Stimulated activated CD8-positive, alpha-beta memory T cell treated with anti-CD3 and anti-CD28 coated beads, Interleukin-2, amount 100 ng/mL, for 1 hour (primary cell): Measurements from ENCODE around the gene MATK.

Source experiments
- DNase-seq, 2 donors: peaks; one replicate each; pipeline ENCODE4 v3.0.0-alpha.2; 2020; ENCODE audit warnings: low read depth in 2 of 2

MATK gene

DNA sequence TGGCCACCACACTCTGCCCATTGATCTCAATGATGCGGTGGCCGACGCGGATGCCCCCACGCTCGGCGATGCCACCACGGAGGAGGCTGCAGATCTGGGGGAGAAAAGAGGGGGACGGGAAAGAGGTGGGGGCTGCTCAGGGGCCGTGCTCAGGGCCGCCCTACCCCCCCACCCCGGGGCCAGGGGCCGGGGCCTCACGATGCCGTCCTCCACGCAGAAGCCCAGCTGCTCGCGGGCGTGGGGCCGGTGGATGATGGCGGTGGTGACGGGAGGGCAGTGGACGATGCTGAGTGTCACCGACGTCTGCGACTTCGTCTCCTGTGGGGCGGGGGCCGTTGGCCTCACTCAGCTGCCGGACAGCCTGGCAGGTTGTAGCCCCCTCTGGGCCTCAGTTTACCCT, 34.9 kb downstream of the MATK start:
- no peak for DNase-seq

DNA sequence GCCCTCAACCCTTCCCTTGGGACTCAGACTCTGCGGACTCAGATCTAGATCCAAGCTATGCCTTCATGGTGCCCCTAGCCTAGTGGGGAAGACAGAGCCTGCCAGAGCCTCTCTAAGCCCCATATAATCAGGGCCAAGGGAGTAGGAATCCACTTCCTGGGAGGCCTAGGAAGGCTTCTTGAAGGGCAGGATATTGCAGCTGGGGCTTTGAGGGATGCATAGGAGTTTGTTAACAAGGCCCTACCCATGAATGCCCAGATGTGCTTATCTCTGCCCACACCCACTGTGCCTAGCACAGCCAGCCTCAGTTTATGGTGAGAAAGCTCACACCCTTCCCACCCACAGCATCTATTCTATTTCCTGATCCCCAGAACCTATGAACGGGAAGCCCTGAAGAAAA, 36.0 kb downstream of the MATK start:
- DNase-seq = no peak

- no peak for DNase-seq
Measured at GRCh38 chr19:3748965-3749364, 37.2 kb downstream of the MATK start.

GRCh38 chr19:3746371-3747056, 39.7 kb downstream of the MATK start:
- no peak for DNase-seq

DNA sequence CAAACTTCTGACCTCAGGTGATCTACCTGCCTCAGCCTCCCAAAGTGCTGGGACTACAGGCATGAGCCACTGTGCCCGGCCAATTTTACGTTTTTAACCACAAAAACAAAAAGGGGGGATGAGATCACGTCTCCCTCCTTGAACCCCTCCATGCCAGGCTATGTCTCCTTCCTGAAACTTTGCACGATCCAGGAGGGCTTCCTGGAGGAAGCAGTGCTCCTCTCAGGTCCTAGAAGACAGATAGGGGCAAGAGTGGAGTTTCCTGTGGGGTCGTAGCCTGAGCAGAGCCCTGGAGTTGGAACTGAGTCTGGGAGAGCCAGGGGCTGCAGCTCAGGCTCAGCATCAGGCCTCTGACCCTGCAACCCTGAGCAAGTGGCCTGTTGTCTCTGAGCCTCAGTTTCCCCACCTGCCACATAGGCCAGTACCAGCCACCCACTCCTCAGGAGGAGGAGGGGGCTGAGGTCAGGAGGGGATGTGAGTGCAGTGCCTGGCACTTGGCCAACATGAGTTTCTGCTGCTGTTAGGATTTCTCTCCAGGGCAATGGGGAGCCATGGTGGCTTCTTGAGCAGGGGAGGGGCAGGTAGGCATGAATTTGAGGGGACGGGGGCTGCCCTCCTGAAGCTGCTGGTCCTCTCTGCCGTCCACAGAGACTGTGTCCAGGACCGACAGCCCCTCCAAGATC, 40.7 kb downstream of the MATK start:
- DNase-seq = no peak

GRCh38 chr19:3743486-3743885, 42.7 kb downstream of the MATK start:
- no peak for DNase-seq

DNA sequence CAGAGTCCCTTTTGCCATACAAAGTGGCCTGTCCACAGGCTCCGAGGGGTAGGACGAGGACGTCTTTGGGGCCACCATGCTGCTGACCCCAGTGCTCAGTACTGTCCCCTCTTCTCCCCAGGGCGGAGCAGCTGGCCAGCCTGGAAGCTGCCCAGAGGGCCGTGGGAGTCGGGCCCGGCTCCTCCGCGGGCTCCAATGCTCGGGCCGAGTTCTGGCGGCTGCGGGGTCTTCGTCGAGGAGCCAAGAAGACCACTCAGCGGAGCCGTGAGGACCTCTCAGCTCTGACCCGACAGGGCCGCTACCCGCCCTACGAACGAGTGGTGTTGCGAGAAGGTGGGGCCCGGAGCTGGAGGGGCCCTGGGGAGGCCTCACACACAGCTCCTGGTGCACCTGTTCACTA, 45.8 kb downstream of the MATK start:
- no peak for DNase-seq

- no peak for DNase-seq
Measured at GRCh38 chr19:3738477-3739220, 47.5 kb downstream of the MATK start.

DNA sequence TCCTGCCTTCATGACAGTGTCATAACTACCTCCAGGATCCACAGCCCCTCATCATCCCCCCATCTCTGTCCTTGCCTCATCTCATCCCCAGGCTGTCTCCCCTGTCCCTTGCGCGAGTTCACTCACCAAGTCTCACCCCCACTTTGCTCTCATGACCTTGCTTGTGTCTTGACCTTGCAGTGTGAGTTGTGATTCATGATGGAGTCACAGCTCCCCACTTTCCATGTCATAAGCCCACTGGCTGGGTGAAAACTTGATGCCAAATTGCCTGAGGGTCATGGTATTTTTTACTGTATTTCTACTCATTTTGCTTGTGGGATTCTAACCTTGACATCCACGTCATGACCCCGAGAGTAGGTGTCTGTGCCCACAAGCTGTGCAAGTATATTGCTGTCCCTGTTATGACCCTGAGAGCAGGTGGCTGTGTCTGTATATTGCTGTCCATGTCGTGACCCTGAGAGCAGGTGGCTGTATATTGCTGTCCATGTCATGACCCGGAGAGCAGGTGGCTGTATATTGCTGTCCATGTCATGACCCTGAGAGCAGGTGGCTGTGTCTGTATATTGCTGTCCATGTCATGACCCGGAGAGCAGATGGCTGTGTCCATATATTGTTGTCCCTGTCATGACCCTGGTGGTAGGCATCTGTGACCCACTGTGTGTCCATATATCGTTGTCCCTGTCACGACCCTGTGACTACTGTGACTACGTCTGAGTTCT, 48.5 kb downstream of the MATK start:
- no peak for DNase-seq

GRCh38 chr19:3736106-3736724, 50.0 kb downstream of the MATK start:
- DNase-seq = no peak

- no peak for DNase-seq
Measured at GRCh38 chr19:3734310-3734600, 51.9 kb downstream of the MATK start.

DNA sequence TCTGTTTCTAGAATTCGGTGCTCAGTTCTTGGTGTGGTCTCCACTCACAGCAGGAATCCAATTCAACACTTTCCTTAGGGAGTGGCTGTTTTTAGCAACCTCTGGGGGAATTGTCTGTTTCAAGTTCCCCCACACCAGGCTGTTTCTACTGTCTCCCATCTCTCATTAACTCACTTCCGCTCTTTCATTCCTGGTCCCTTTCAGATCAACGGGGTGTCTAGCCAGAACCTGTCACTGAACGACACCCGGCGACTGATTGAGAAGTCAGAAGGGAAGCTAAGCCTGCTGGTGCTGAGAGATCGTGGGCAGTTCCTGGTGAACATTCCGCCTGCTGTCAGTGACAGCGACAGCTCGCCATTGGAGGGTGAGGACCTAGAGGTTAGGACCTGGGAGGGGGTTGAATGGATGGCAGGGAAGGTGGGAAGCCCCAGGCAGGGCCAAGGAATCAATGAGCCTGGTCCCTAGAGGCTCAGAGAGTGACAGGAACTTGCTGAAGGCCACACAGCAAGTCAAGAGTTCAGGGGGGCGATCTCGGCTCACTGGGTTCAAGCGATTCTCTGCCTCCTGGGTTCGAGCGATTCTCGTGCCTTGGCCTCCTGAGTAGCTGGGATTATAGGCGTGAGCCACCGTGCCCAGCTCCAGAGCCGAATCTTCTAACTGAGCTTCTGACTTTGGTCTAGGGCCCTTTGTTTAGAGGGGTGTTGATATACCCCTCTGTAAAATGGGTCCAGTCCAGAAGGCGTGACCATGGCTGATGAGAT, 52.5 kb downstream of the MATK start:
- no peak for DNase-seq

GRCh38 chr19:3732108-3732507, 54.1 kb downstream of the MATK start:
- no peak for DNase-seq

- no peak for DNase-seq
Measured at GRCh38 chr19:3730457-3730958, 55.7 kb downstream of the MATK start.
